ENCODE results near the gene C7orf57. TPM values are rescaled to one million over a fixed set of nuclear protein-coding genes. Genes with fewer than 3 reads are reported as not detected.

The C7orf57 gene
- polyA plus RNA-seq, 3 donors, result 0.05 TPM; not detected in 2

- H3K27me3 ChIP-seq (ENCODE audit: control insufficient read depth in 2 of 2, insufficient read depth in 2 of 2, low read length in 2 of 2), result peaks cover 8 to 15% of the 10 kb centered on the region in 2 donors
- no peaks in the 10 kb centered on the region for H3K79me2 ChIP-seq (ENCODE audit: insufficient read depth, low read length)
- no peaks in the 10 kb centered on the region for H4K20me1 ChIP-seq (ENCODE audit: insufficient read depth, low read length)
- no peak overlapping the region for H3K4me3 Mint-ChIP-seq
- H3K9me3 ChIP-seq (replicated peaks in 1 of 2; ENCODE audit: control insufficient read depth in 1 of 2, insufficient read depth in 1 of 2, low read length in 2 of 2), result no peaks in the 10 kb centered on the region
- DNase-seq, result no peak
- H3K27me3 Mint-ChIP-seq (ENCODE audit: low read depth in 3 of 3), result peaks cover 23 to 27% (median 26%) of the 10 kb centered on the region in 3 donors
- no peak overlapping the region for H3K4me3 ChIP-seq (replicated peaks in 1 of 3; ENCODE audit: low read depth in 2 of 3, low read length in 3 of 3)
- H3K27ac ChIP-seq (ENCODE audit: low read depth in 1 of 2, low read length in 2 of 2), result no peak overlapping the region
- no peak overlapping the region for H3K9ac ChIP-seq (ENCODE audit: insufficient read depth, low read length, poor library complexity, severe bottlenecking)
- H3K9me3 Mint-ChIP-seq, result no peaks in the 10 kb centered on the region
- H2AFZ ChIP-seq (ENCODE audit: insufficient read depth, low read depth, low read length, poor library complexity, severe bottlenecking), result no peak overlapping the region
- WGBS (ENCODE audit: insufficient coverage), result 83% methylated on average over 2 of the region's 3 CpGs
- intact Hi-C loops (cut with micrococcal nuclease), result loop anchor here in 1 of 2 donors (2.0 kb wide), 1 partner anchor 15 kb away; no protein-coding TSS in a partner anchor
- TF ChIP-seq CTCF (IDR thresholded peaks at IDR 0.05), result no peak
- H3K36me3 Mint-ChIP-seq, result no peaks in the 10 kb centered on the region
- no peak overlapping the region for H3K27ac Mint-ChIP-seq
- peaks cover 7% of the 10 kb centered on the region for H3K4me1 Mint-ChIP-seq
- H3K4me2 ChIP-seq (replicated peaks; ENCODE audit: extremely low read depth, low read length, poor library complexity, severe bottlenecking), result no peak overlapping the region
- no peaks in the 10 kb centered on the region for H3K36me3 ChIP-seq (replicated peaks in 1 of 2; ENCODE audit: control insufficient read depth in 1 of 2, insufficient read depth in 2 of 2, low read length in 2 of 2)
- no peaks in the 10 kb centered on the region for H3K4me1 ChIP-seq (ENCODE audit: control insufficient read depth in 1 of 2, insufficient read depth in 2 of 2, low read length in 2 of 2)
Observed at GRCh38 chr7:48041653-48041970, 6.3 kb downstream of the C7orf57 start.

DNA sequence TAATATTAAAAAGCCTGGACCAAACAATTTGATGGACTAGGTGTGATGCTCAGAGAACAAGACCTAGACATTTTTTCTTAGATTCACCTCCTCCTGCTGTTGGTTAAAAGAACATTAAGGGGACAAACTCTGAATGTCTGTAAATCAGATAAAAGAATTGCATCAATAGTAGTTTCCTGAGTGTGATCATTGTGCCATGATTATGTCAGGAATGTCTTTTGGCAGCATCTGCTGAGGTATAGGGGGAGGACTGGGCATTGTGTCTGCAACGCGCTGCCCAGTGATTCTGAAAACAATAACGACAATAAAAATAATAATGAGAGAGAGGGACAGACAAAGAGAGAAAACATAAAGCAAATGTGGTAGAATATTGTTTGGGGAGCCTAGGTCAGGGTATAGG, 6.9 kb downstream of the C7orf57 start:
- Histone ChIP-seq H3K9ac (ENCODE audit: insufficient read depth, low read length, poor library complexity, severe bottlenecking) (no peak overlapping the region), H3K27me3 (ENCODE audit: control insufficient read depth in 2 of 2, insufficient read depth in 2 of 2, low read length in 2 of 2) (peaks cover 2 to 9% of the 10 kb centered on the region in 2 donors), H3K36me3 (replicated peaks in 1 of 2; ENCODE audit: control insufficient read depth in 1 of 2, insufficient read depth in 2 of 2, low read length in 2 of 2) (no peaks in the 10 kb centered on the region), H4K20me1 (ENCODE audit: insufficient read depth, low read length) (no peaks in the 10 kb centered on the region), H3K4me3 (replicated peaks in 1 of 3; ENCODE audit: low read depth in 2 of 3, low read length in 3 of 3) (no peak overlapping the region), H3K4me1 (ENCODE audit: control insufficient read depth in 1 of 2, insufficient read depth in 2 of 2, low read length in 2 of 2) (no peaks in the 10 kb centered on the region), H3K27ac (ENCODE audit: low read depth in 1 of 2, low read length in 2 of 2) (no peak overlapping the region), H3K4me2 (replicated peaks; ENCODE audit: extremely low read depth, low read length, poor library complexity, severe bottlenecking) (no peak overlapping the region), H3K9me3 (replicated peaks in 1 of 2; ENCODE audit: control insufficient read depth in 1 of 2, insufficient read depth in 1 of 2, low read length in 2 of 2) (no peaks in the 10 kb centered on the region), H3K79me2 (ENCODE audit: insufficient read depth, low read length) (no peaks in the 10 kb centered on the region), H2AFZ (ENCODE audit: insufficient read depth, low read depth, low read length, poor library complexity, severe bottlenecking) (no peak overlapping the region)
- Mint-ChIP-seq H3K27ac (no peak overlapping the region), H3K9me3 (no peaks in the 10 kb centered on the region), H3K27me3 (ENCODE audit: low read depth in 3 of 3) (peaks cover 19 to 20% (median 20%) of the 10 kb centered on the region in 3 donors), H3K4me3 (no peak overlapping the region), H3K4me1 (peaks cover 8% of the 10 kb centered on the region), H3K36me3 (no peaks in the 10 kb centered on the region)
- no peak for DNase-seq
- intact Hi-C loops (cut with micrococcal nuclease), result no loop called here
- no peak for TF ChIP-seq CTCF (IDR thresholded peaks at IDR 0.05)
- WGBS (ENCODE audit: insufficient coverage), result 93% methylated on average over 3 of the region's 3 CpGs
